Thoracic aorta endothelial cell (primary cell): Measurements from ENCODE around the gene C3AR1. TPM values are rescaled to one million over a fixed set of nuclear protein-coding genes. Genes with fewer than 3 reads are reported as not detected.

Experiments
- total RNA-seq: library from RNA; depleted of rRNA; stranded (reverse); fragments of >200 nt; gene quantifications from 2 replicates; pipeline ENCODE4 v1.2.3, GENCODE V29; 2012

The C3AR1 gene
- total RNA-seq = 0.27 and 0.29 TPM in 2 replicates

DNA sequence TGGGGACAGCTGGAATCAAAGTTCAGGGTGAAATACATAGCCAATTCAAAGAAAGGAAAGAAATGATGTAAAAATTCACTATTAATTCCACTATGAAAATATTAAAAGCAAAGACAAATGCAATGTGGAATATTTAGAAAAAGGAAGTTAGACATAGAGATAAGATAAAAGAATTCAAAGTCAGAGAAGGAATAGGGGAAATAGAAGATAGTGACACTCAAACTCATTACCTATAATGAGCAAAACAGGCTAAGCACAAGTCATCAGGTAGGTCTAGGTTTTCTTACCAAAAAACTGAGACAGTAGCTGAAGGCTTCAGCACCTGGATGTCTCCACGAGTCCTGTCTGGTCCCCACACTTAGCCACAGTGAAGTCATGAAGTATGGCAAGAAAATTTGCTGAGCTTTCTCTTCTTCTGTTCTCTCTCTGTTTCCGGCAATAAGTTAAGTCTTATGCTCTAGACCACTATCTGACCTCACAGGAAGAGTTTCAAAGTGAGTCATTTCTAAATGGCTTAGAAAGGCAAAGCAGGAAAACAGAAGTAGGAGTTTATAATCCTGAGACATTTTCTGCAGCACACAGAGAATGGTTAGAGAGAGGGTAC is at the start of gene C3AR1:
Gene C3AR1 (minus strand): TSS at position 369 of the 604 bp plus-strand sequence. CDS start 6,174 bp downstream, outside the sequence.

DNA sequence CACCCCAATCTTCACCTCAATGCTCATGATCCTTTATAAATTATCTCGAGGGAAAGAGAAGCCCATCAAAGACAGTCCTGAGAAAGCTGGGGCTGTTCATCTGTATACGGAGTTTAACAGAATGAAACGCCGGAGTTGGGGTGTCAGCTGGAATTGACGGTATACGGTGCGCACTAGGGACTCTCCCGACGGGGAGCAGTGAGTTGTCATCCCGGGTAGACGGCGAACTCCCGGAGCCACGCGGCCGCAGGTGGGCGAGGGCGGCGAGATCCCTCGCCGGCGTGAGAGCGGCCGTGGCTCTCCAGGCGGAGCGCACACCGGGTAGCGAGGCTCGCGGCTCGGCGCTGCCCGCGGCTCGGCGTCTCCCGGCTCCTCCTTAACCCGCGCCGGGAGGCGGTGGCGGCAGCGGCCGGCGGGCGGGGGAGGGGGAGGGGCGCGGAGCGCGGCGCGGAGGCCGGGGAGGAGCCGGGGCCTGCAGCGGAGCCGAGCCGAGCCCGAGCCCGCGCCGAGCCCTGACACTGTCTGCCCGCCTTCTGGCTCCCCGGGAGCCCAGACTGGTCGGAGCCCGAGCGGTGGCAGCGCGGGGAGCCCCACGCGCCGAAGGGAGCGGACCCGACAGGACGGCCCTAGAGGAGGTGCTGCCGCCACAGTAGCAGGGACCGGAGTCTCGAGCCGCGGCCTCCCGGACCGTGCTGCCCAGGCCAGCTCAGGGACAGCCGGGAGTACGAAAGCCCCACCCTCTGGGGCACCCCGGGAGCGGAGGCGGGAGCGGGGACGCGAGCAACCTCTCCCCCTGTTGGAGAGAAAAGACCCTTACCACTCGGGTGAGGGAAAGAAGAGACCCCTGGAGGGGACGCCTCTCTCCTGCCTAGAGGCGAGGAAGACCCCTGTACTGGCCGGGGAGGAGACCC is 33.7 kb downstream of the C3AR1 start, which contains the start of gene FOXJ2:
Gene FOXJ2 (plus strand): TSS at position 475 of the 911 bp plus-strand sequence. CDS start 7,117 bp downstream, outside the sequence.

Other genes with a start within 250 kb of the C3AR1 start
- gene SLC2A14, start 193.4 kb downstream of the C3AR1 start, total RNA-seq = 0.13 TPM in 1 of 2 replicates, not detected in the other
- 23.9 and 49.8 TPM in 2 replicates for gene SLC2A3, start 130.2 kb downstream of the C3AR1 start, total RNA-seq
- gene FOXJ2, start 33.6 kb downstream of the C3AR1 start, total RNA-seq = 8.1 and 11.8 TPM in 2 replicates
- gene NECAP1, start 15.9 kb upstream of the C3AR1 start, total RNA-seq = 38.2 and 39.5 TPM in 2 replicates
- gene CLEC4A, start 57.3 kb upstream of the C3AR1 start, total RNA-seq = 0.14 TPM in 1 of 2 replicates, not detected in the other
- gene ZNF705A, start 90.7 kb upstream of the C3AR1 start, total RNA-seq = not detected in 2 replicates
- not detected in 2 replicates for gene FAM90A1, start 161.3 kb upstream of the C3AR1 start, total RNA-seq